BJ (cell line): ENCODE data around the gene CLIC3. TPM values are rescaled to one million over a fixed set of nuclear protein-coding genes. Genes with fewer than 3 reads are reported as not detected.

ENCODE experiments used
- CTCF ChIA-PET: fragments of 350-600 bp; formaldehyde crosslinking; extraction: SDS; loops from one replicate; lab custom pipeline; 2021; ENCODE audit warnings: antibody characterized with exemption, inconsistent platforms; lab: Yijun Ruan, JAX
- POLR2A ChIA-PET: fragments of 300-600 bp; sonication (Branson Sonifier 250); formaldehyde crosslinking; extraction: SDS; loops from one replicate; lab custom pipeline; 2021; ENCODE audit warnings: antibody characterized with exemption; lab: Charles Lee
- DNase-seq: peaks from one replicate; pipeline ENCODE4 v3.0.0-alpha.2; 2011; ENCODE audit warnings: low read depth
- H3K27me3 ChIP-seq: 2 replicates; pipeline ENCODE4 v1.6.0; 2011; ENCODE audit warnings: low read length; ENCODE audit not compliant: control insufficient read depth, insufficient read depth
- H3K36me3 ChIP-seq: 2 replicates; pipeline ENCODE4 v1.5.1; 2011; ENCODE audit warnings: low read length; ENCODE audit not compliant: control insufficient read depth, insufficient read depth
- H3K4me3 ChIP-seq: 2 replicates; pipeline ENCODE4 v1.5.1; 2011; ENCODE audit warnings: low read depth, mild to moderate bottlenecking, control low read depth, low read length
- polyA plus RNA-seq: library from polyadenylated mRNA; depleted of rRNA; stranded (reverse); fragments of >200 nt; gene quantifications from 2 replicates; pipeline ENCODE4 v1.2.3, GENCODE V29; 2011
- TF ChIP-seq, protein P1 (sequence below): IDR thresholded peaks from 2 replicates; pipeline ENCODE4 v1.5.1; 2011; ENCODE audit warnings: low read depth, mild to moderate bottlenecking, control low read depth, inconsistent platforms, low read length, moderate library complexity; ENCODE audit not compliant: insufficient read depth

The CLIC3 gene
- polyA plus RNA-seq, 1 experiment: 4.0 TPM

DNA sequence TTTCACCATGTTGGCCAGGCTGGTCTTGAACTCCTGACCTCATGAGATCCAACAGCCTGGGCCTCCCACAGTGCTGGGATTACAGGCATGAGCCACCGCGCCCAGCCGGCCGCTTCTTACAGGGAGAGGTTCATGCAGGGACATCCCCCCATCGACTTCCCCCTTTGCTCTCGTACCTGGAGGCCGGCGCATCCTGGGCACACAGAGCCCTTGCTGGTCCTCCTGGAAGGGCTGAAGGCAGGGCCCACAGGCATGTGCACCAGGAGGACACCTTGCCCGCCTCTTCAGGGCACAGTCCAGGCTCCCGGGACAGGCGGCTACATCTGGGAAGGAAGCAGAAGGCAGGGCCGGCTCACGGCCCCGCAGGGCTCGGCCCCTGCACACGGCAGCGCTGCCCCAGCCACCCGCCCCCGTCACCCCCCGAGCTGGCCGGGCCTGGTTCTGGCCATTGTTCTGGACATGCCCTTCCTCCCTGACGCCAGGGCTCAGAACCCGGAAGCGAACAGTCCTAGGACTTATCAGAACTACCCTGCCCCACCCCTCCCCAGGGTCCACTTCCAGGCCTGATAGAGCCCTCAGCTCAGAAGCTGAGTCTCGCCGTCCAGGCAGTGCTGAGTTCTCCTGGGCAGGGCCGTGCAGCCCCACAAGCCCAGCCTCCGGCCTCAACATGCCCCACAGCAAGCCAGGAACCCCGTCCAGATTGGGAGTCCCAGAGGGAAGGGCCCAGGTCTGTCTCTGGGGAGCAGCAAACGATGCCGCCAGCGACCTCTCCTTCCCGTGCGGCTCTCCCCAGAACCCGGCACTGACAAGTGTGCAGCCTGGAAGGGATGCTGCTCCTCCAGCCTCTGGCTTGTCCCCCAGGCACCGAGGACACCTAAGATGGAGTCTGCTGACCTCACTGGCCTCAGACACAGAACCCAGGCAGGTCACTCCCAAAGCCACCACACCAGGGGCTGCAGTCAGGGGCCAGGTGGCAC is 46.7 kb upstream of the CLIC3 start:
- peaks cover 16% of the 10 kb centered on the region for H3K36me3 ChIP-seq
- no peak overlapping the region for H3K4me3 ChIP-seq
- POLR2A ChIA-PET: no interaction called here
- no peak for DNase-seq
- TF ChIP-seq, protein P1, sequence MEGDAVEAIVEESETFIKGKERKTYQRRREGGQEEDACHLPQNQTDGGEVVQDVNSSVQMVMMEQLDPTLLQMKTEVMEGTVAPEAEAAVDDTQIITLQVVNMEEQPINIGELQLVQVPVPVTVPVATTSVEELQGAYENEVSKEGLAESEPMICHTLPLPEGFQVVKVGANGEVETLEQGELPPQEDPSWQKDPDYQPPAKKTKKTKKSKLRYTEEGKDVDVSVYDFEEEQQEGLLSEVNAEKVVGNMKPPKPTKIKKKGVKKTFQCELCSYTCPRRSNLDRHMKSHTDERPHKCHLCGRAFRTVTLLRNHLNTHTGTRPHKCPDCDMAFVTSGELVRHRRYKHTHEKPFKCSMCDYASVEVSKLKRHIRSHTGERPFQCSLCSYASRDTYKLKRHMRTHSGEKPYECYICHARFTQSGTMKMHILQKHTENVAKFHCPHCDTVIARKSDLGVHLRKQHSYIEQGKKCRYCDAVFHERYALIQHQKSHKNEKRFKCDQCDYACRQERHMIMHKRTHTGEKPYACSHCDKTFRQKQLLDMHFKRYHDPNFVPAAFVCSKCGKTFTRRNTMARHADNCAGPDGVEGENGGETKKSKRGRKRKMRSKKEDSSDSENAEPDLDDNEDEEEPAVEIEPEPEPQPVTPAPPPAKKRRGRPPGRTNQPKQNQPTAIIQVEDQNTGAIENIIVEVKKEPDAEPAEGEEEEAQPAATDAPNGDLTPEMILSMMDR: no peak
- peaks cover 2% of the 10 kb centered on the region; the same call in 1 of the 2 replicates for H3K27me3 ChIP-seq
- CTCF ChIA-PET: interaction anchor here (2.0 to 3.0 kb wide), 3 partner anchors 8 to 21 kb away, joined by 7 to 21 read pairs (median 14); partner anchors contain the start of gene ABCA2

DNA sequence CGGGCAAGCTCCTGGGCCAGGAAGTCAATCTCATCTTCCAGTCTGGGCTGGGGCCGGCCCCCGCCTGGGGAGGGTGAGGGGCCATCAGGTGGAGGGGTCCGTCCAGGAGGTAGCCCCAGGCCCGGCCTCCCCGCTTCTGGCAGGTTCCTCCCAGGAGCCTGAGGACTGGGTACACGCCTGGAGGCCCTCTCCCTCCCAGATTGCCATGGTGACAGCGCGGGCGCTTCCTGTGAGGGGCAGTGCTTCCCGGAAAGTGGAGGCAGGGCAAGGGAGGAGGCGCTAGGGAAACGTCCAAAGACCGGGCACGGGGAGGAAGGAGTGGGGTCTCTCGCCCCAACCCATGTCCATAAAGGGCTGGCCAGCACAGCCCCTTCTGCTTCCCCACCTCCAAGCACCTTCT is 44.8 kb upstream of the CLIC3 start:
- CTCF ChIA-PET: interaction anchor here (1.3 kb wide), 1 partner anchor 26 kb away, joined by 3 read pairs; no protein-coding TSS in a partner anchor
- DNase-seq: no peak
- Histone ChIP-seq H3K36me3 (peaks cover 17% of the 10 kb centered on the region), H3K27me3 (no peaks in the 10 kb centered on the region), H3K4me3 (no peak overlapping the region)
- TF ChIP-seq, protein P1: no peak
- POLR2A ChIA-PET: no interaction called here

- TF ChIP-seq, protein P1: no peak
- ChIA-PET POLR2A (no interaction called here), CTCF (interaction anchor here (1.3 kb wide), 1 partner anchor 26 kb away, joined by 3 read pairs; no protein-coding TSS in a partner anchor)
- DNase-seq: no peak
- peaks cover 17% of the 10 kb centered on the region for H3K36me3 ChIP-seq
- H3K27me3 ChIP-seq: no peaks in the 10 kb centered on the region
- no peak overlapping the region for H3K4me3 ChIP-seq
These were observed 44.2 kb upstream of the CLIC3 start for GRCh38 chr9:137040568-137040967.

DNA sequence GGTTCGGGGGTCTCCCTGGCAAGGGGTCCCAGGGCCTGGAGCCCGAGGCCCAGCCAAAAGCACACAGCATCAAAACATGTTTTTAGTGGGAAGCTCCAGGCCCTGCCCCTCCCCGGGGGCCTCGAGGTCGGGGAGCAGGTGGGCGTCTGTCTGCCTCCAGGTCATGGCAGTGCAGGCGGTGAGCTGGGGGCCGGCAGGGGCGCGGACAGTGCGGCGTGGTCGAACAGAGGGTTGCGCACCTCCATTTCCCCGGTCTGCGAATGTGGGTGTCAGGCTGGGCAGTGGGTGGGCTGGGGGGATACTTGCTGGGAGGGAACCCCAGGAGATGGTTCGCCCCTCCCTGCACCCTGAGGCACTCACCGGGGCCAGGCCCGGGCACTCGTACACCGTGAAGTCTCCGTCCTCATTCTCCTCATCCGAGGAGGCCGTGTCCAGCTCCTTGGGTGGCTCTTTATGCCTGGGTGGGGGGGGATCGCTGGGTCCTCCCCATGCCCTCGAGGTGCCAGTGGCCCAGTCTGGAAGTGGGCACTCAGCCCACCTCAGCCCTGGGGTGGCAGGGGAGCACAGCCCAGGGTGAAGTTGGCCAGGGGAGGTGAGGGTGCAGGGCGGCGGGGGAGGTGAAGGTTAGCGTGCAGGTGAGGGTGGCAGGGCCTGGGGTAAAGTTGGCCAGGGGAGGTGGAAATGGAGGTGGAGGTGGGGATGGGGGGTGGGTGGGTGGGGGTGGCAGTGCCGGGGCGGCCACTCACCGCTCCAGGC is 43.4 kb upstream of the CLIC3 start:
- peaks cover 17% of the 10 kb centered on the region for H3K36me3 ChIP-seq
- no peak for DNase-seq
- ChIA-PET POLR2A (no interaction called here), CTCF (interaction anchor here (0.6 to 8.2 kb wide), 7 partner anchors 10 to 713 kb away, joined by 3 to 118 read pairs (median 3); partner anchors contain the start of genes C8G and CLIC3)
- TF ChIP-seq, protein P1: no peak
- H3K4me3 ChIP-seq: no peak overlapping the region
- H3K27me3 ChIP-seq: no peaks in the 10 kb centered on the region
